GM21723 (cell line): ENCODE data around the gene RING1.

Source experiments
- ATAC-seq: cut with Tn5 transposase; IDR thresholded peaks from one replicate; pipeline ENCODE4 v1.9.1; 2021; ENCODE audit warnings: mild to moderate bottlenecking, moderate library complexity; ENCODE audit not compliant: unreplicated experiment

The RING1 gene

DNA sequence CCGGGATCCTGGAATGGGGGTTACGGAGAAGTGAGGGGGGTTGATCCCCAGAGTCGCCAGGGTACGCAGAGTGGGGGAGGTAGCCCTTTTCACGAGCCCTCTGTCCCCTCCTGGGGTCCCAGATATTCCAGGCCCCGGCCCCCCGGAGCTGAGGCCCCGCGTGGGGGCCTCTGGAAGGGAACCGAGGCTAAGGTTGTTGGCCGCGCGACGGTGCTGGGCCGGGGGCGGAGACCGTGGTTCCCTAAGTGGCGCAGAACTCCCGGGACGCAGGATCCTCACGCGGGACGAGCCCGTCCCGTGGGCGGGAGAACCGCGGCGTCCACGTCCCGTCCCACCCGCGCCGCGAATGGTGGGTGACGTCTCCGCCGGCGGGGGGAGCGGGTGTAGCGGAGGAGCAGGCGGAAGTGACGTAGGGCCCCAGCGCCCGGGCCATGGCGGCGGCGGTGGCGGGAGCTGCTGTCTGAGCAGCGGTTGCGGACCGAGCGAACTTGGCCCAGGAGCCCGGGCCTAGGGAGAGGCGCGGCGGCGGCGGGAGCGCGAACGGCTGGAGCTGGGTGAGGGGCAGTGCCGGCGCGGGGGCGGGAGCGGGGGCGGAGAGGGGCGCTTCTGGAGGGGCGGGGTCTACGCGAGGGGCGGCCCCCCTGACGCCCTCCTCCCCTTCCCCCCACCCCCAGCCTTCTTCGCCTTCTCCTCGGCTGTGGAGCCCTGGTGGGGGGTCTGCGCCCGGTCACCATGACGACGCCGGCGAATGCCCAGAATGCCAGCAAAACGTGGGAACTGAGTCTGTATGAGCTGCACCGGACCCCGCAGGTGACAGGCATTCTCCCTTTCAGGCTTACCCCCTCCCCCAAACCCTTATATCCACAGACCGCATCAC is at the start of gene RING1:
Gene RING1, plus strand, starts transcription at position 410 of the 877 bp plus-strand sequence. Its CDS starts 323 bp downstream, at position 733.
- ATAC-seq = peak; percentile 42

- ATAC-seq = no peak
These were observed 48.2 kb upstream of the RING1 start for GRCh38 chr6:33160096-33160495.

- no peak for ATAC-seq
These were observed 47.5 kb upstream of the RING1 start for GRCh38 chr6:33160728-33161344.

DNA sequence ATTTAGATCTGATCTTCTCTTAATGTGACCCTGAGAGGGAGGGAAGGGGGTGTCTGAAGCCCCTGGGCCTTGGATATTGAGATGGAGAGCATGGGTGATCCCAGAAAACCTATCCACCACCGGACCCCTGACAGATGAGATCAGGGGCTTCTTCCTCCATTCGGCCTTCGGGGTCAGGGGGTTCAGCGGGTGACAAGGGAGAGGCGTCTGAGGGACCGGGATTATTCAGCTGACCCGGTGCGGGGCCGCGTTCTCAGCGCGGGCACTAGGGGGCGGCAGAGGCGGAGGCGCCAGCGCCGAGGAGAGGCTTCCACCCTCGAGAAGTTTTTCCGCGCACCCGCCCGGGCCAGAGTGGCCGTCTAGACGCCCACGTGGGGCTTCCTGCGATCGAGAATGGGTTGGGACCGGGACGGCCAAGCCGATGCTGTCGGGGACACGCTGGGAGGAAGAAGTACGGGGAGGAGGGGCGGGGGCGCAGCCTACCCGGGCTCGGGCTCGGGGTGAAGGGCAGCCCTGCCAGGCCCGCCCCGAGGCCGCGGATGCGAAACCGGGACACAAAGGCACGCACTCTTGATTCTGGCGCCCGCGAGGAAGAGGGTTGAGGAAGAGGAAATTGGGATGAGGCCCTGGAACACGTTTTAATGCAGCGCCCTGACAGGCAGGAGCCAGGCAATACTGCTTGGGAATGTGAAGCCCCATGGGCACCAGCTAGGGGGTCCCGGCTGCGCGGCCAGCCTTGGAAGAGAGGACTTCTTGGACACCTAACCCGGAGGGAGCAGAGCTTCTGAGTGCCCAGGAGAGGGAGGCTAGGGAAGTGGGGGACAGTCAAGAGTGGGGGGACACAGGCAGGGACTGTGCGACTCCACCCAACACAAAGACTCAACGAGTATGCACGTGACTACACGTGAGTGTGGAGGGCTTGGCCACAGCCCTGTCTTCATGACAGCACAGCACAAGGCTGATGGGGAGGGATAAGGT is 46.7 kb upstream of the RING1 start:
- peak; percentile 76 for ATAC-seq

- ATAC-seq = no peak
These were observed 44.8 kb upstream of the RING1 start for GRCh38 chr6:33163540-33163939.

DNA sequence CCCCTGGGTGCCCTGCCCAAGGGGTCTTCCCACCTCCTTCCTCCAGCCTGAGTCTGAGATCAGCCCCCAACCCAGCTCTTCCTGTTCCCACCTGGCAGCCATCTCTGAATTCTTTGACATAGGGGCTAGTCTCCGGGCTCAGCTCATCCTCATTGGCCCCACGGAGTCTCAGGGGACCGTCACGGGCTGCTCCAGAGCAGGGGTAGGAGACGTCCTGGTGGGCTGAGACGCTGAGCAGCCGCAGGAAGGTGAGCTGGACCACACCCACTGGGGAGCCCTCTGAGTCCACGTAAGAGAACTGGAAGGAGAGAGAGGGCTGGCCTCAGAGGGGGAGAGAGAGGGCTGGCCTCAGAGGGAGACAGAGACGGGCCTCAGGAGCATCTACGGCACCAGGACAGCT is 44.1 kb upstream of the RING1 start:
- ATAC-seq = no peak

DNA sequence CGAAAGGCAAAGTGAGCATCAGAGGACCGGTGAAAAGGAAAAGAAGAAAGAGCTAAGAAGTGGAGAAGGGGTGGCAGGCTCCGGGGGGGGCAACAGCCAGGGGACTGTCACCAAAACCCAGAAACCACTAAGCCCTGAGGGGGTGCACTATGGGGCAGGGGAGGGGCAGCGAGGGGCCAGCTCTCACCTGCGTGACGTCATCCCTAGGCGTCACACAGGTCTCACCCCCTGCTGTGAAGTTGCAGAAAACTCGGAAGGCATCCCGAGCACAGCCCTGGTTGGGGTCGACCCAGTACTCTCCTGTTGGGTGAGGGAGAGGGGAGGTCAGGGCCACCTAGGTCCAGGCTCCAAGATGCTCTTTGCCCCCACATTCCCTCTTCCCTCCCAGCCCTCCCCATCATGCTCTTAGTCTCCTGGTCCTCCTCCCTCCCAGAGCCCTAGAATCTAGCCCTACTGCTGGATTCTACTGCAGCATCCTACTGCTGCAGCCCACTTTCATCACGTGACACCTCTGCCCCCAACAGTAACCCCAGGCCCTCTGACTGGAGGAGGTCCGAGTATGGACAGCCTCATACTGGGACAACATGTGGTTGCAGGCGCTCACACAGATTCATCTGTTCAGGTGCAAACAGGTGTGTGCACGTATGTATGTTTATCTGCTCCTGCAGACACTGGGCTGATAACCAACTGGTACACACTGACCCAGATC is 43.5 kb upstream of the RING1 start:
- ATAC-seq = no peak

GRCh38 chr6:33165581-33166258 is 42.6 kb upstream of the RING1 start:
- no peak for ATAC-seq

DNA sequence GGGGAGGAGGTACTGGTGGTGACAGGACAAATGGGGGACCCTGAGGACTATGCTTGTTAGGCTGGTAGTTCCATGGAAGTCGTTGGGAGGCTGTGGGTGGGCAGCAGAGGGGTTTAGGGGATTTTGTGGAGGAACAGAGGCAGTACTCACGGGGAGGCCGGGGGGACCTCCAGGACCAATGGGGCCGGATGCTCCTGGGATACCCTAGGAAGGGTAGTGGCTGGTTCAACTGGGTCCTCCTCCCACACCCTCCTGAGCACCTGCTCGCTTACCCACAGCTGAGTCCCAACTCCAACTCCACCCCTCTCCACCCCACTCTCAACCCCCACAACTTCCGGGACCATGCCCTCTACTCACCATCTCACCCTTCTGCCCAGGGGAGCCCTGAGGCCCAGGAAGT is 41.9 kb upstream of the RING1 start:
- no peak for ATAC-seq

DNA sequence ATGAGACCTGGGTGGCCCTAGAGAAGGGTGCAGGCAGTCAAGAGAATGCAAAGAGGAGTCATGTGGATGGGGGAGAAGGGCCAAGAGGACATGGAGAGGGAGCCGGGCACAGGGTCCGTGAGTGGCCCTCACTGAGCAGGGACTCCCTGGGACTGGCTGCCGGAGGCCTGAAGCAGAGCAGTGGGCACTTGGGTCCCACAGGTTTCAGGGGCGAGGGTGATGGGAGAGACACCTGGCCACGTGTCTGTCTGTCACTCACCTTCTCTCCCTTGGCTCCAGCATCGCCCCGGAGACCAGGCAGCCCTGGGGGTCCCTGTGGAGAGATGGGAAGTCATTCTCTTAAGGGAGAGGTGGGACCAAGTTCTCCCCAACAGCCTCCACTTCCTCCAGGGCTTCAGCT is 41.5 kb upstream of the RING1 start:
- ATAC-seq = no peak

DNA sequence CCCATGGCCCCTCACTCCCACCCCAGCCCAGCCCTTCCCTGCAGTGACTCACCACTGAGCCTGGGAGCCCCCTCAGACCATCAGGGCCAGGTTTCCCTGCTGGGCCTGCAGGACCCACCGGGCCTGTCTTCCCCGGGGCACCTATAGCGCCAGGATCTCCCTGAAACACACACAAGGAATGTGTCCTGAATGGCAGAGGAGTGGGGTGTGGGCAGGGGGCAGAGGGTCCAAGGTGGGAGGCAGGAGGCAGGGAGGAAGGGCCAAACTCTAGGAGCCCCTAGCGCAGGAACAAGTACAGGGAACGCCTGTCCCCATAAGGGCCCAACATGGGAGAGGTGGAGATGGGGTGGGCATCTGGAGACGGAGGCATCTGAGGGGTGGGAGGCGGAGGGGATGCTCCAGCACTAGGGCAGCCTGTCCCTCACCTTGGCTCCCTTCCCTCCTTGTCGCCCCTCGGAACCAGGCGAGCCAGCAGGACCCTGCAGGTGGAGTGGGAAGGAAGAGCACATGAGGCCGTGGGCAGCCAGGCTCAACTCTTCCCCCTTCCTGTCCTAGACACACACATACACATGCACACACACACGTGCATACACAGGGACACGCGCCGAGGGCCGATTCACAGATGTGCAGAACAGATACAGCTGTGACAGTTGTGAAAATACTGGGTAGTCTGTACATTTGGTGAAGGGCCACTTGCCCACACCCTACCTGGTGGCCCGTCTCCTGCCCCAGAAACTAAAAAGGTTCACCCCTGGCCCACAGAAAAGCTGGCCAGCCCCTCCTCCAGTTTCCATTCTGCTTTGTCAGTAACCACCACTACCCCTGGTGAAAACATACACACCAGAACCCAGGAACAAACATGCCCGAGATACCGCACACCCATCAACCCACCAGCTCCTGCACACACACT is 40.7 kb upstream of the RING1 start:
- ATAC-seq = no peak

GRCh38 chr6:33168284-33168601 is 40.1 kb upstream of the RING1 start:
- no peak for ATAC-seq

DNA sequence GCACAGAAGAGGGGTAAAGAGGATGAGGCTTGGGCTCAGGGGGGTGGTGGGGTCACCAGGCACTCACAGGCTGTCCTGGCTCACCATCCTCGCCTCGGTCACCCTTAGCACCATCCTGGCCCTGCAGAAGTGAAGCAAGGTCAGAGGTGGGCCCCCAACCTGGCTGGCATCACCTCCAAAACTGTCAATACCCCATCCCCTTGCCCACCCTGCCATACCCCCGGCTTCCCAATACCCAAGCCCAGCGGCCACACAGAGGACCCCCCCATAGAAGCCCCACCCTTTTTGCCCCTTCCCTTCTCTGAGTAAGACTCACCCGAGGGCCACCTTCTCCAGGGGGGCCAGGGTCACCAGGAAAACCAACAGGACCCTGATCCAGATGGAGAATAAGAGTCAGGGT is 39.7 kb upstream of the RING1 start:
- no peak for ATAC-seq

GRCh38 chr6:33169291-33170175 is 38.8 kb upstream of the RING1 start:
- no peak for ATAC-seq

DNA sequence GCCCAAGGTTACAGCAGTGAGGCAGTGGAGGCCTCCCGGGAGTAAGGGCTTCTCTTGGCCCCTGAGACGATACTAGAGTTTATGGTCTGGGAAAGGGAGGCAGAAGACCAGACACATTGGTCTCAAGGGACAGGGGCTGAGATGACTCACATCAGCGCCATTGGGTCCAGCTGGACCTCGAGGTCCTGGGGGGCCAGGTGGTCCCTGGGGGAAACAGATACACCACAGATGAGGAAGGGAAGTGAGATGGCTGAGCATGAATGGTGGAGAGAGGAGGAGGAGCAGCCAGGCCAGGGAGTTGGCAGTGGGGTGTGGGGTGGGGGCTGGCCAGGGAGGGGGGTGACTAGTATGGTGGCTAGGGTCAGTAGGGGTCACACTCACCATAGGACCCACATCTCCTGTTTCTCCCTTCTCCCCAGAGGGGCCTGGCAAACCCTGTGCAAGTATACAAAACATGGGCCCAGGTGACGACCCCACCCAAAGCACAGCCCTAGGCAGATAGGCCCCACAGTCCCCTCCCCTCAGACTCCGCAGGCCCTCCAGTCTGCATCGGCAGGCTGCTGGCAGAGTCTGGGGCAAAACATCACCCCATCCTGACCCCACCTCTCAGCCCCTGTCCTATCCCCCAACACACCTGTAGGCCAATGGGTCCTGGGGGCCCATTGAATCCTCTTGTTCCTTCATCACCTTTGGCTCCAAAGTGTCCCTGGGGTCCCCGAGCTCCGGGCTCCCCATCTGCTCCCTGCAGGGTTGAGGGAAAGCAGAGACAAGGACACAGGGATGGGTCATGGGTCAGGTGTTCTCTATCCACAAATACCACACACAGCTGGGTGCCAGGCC is 37.9 kb upstream of the RING1 start:
- no peak for ATAC-seq

DNA sequence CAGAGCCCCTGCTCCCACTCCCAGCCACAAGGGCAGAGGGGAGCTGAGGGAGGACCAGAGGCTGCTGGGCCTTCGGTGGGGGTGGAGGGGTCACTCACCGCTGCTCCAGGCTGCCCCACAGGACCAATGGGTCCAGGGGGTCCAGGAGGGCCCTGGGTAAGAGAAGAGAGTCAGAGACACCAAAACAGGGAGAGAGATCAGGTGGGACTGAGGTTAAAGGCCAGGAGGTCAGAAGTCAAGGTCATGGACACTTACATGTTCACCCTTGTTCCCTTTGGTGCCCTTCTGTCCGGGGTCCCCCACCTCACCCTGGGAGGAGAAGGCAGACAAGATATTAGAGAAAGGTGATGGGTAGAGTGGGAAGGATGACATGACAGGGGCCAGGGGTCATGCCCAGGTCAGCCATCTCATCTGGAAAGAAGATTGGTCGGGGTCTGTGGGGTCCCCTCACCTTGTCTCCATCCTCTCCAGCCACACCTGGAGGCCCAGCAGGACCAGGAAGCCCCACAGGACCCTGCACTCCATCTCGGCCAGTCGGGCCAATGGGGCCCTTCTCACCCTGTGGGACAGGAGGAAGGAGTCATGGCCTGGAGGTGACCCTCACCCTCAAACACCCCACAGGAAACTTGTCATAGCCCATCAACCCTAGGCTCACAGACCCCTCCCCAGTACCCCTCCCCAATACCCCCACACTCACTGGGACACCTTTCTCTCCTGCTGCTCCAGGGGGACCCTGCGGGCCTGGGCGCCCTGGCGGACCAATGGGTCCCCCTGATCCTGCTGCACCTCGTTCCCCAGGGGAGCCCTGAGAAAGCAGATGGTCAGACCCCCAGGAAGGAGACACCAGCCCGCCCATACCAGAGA is 37.1 kb upstream of the RING1 start:
- no peak for ATAC-seq
